ENCODE data around the gene OR6M1.

OR6M1 gene

GRCh38 chr11:123775715-123776549, 30.2 kb downstream of the OR6M1 start:
- no peak for DNase-seq (ENCODE audit: low read depth)

- DNase-seq (ENCODE audit: low read depth): no peak
Observed at GRCh38 chr11:123775289-123775688, 30.9 kb downstream of the OR6M1 start.

GRCh38 chr11:123773959-123774358, 32.2 kb downstream of the OR6M1 start:
- no peak for DNase-seq (ENCODE audit: low read depth)

GRCh38 chr11:123773026-123773425, 33.1 kb downstream of the OR6M1 start:
- no peak for DNase-seq (ENCODE audit: low read depth)

- DNase-seq (ENCODE audit: low read depth): no peak
Observed at GRCh38 chr11:123771664-123772063, 34.5 kb downstream of the OR6M1 start.

GRCh38 chr11:123770712-123771111, 35.4 kb downstream of the OR6M1 start:
- no peak for DNase-seq (ENCODE audit: low read depth)

GRCh38 chr11:123765601-123766000, 40.5 kb downstream of the OR6M1 start:
- no peak for DNase-seq (ENCODE audit: low read depth)

- no peak for DNase-seq (ENCODE audit: low read depth)
Observed at GRCh38 chr11:123762422-123762821, 43.7 kb downstream of the OR6M1 start.

- DNase-seq (ENCODE audit: low read depth): no peak
Observed at GRCh38 chr11:123760894-123761293, 45.3 kb downstream of the OR6M1 start.

- no peak for DNase-seq (ENCODE audit: low read depth)
Observed at GRCh38 chr11:123757976-123758375, 48.2 kb downstream of the OR6M1 start.

- DNase-seq (ENCODE audit: low read depth): no peak
Observed at GRCh38 chr11:123755813-123756212, 50.3 kb downstream of the OR6M1 start.
